ENCODE measurements around the gene SLC35E2B. TPM values are rescaled to one million over a fixed set of nuclear protein-coding genes. Genes with fewer than 3 reads are reported as not detected.
"Not testable (repeated sequence)": the region's sequence is repeated elsewhere in the genome, so short reads cannot be mapped to it uniquely, and the experiment has no call there.

Gene SLC35E2B
- total and polyA plus RNA-seq, 2 of the 13 experiments (the other 11 are each of a cell fraction or from before 2014, with no cell fraction given): 14.1 to 19.7 TPM

DNA sequence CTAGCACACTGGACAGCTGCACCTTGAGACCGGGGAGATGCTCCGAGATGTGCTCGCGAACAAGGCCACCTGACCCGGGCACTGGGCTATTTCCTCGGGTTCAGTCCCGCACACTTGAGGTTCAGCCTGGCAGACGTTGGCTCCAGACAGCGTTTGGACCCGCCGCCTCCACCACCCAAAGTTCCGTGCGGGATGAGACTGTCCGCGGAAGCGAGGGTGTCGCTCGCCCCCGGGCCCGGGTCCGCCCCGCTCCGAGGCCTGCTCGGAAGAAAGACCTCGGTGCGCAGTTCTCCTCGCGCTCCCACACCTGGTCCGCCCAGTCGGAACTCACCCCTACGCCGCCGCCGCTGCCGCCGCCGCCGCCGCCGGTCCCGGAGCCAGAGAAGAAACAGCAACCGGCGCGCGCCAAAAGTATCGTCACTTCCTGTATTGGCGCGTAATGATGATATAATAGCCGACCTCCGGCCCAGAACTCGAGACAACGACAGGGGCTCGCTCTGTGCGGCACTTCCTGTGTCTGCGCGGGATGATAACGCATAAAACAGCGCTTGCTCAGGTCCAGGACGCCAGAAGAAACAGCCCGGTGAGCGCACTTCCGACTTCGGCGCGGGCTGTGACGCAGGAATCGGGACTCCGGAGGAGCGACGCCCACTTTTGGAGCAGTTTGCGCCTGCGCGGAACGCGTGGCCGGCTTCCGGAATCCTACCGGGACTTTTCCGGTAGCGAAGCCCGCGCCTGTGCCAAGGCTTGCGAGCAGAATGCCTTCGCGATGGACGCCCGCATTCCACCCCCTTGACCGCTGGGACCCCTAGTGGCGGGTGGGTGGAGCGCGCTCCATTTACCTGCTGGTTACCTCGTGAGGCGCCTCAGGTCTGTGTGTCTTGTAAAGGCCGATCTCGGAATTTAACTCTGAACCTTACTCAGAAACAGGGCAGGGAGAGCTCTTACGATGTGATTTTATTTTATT, 33.7 kb downstream of the SLC35E2B start, which contains the start of gene CDK11B (continued):
- TF ChIP-seq MXI1 (IDR thresholded peaks at IDR 0.05; ENCODE audit: borderline replicate concordance, low read depth, low read length) (peak; percentile 41; the same call in 1 of the 3 replicates), NONO (CRISPR knock-in tag; conservative IDR thresholded peaks at IDR 0.05) (0 out of 2 replicates have a peak, but pooled peaks have one; percentile 33), HCFC1 (IDR thresholded peaks at IDR 0.05; ENCODE audit: low read depth, low read length) (peak; percentile 68), HNRNPLL (IDR thresholded peaks at IDR 0.05; ENCODE audit: low read depth, low read length, poor library complexity, severe bottlenecking) (peak; percentile 61), ZMYM4 (CRISPR knock-in tag; IDR thresholded peaks at IDR 0.05) (peak; percentile 53; the same call in 1 of the 2 replicates), SIX4 (CRISPR knock-in tag; IDR thresholded peaks at IDR 0.05) (peak; percentile 28; the same call in 1 of the 2 replicates), THAP11 (CRISPR knock-in tag; IDR thresholded peaks at IDR 0.05) (peak; percentile 93), FOXK1 (CRISPR knock-in tag; IDR thresholded peaks at IDR 0.05; ENCODE audit: borderline replicate concordance, low read depth) (peak; percentile 95), FOXK2 (IDR thresholded peaks at IDR 0.05) (peak; percentile 56; the same call in 1 of the 2 replicates), ZFY (CRISPR knock-in tag; IDR thresholded peaks at IDR 0.05) (peak; percentile 31; the same call in 1 of the 2 replicates), ZNF839 (CRISPR knock-in tag; IDR thresholded peaks at IDR 0.05; ENCODE audit: borderline replicate concordance) (0 out of 2 replicates have a peak, but pooled peaks have one; percentile 47), HDAC2 (CRISPR knock-in tag; IDR thresholded peaks at IDR 0.05) (peak; percentile 65), STAG1 (CRISPR knock-in tag; IDR thresholded peaks at IDR 0.05) (0 out of 2 replicates have a peak, but pooled peaks have one; percentile 22)
- TF ChIP-seq NONO (IDR thresholded peaks at IDR 0.05): not testable (repeated sequence)
- TF ChIP-seq, protein P1, sequence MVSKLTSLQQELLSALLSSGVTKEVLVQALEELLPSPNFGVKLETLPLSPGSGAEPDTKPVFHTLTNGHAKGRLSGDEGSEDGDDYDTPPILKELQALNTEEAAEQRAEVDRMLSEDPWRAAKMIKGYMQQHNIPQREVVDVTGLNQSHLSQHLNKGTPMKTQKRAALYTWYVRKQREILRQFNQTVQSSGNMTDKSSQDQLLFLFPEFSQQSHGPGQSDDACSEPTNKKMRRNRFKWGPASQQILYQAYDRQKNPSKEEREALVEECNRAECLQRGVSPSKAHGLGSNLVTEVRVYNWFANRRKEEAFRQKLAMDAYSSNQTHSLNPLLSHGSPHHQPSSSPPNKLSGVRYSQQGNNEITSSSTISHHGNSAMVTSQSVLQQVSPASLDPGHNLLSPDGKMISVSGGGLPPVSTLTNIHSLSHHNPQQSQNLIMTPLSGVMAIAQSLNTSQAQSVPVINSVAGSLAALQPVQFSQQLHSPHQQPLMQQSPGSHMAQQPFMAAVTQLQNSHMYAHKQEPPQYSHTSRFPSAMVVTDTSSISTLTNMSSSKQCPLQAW (CRISPR knock-in tag; IDR thresholded peaks at IDR 0.05): peak; percentile 48; the same call in 1 of the 2 replicates
- TF ChIP-seq, protein P2, sequence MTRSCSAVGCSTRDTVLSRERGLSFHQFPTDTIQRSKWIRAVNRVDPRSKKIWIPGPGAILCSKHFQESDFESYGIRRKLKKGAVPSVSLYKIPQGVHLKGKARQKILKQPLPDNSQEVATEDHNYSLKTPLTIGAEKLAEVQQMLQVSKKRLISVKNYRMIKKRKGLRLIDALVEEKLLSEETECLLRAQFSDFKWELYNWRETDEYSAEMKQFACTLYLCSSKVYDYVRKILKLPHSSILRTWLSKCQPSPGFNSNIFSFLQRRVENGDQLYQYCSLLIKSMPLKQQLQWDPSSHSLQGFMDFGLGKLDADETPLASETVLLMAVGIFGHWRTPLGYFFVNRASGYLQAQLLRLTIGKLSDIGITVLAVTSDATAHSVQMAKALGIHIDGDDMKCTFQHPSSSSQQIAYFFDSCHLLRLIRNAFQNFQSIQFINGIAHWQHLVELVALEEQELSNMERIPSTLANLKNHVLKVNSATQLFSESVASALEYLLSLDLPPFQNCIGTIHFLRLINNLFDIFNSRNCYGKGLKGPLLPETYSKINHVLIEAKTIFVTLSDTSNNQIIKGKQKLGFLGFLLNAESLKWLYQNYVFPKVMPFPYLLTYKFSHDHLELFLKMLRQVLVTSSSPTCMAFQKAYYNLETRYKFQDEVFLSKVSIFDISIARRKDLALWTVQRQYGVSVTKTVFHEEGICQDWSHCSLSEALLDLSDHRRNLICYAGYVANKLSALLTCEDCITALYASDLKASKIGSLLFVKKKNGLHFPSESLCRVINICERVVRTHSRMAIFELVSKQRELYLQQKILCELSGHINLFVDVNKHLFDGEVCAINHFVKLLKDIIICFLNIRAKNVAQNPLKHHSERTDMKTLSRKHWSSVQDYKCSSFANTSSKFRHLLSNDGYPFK (CRISPR knock-in tag; IDR thresholded peaks at IDR 0.05; ENCODE audit: borderline replicate concordance): peak; percentile 78; the same call in 1 of the 2 replicates
- TF ChIP-seq, protein P3, sequence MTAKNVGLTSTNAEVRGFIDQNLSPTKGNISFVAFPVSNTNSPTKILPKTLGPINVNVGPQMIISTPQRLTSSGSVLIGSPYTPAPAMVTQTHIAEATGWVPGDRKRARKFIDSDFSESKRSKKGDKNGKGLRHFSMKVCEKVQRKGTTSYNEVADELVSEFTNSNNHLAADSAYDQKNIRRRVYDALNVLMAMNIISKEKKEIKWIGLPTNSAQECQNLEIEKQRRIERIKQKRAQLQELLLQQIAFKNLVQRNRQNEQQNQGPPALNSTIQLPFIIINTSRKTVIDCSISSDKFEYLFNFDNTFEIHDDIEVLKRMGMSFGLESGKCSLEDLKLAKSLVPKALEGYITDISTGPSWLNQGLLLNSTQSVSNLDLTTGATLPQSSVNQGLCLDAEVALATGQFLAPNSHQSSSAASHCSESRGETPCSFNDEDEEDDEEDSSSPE (CRISPR knock-in tag; IDR thresholded peaks at IDR 0.05): peak; percentile 41
- TF ChIP-seq, protein P4, sequence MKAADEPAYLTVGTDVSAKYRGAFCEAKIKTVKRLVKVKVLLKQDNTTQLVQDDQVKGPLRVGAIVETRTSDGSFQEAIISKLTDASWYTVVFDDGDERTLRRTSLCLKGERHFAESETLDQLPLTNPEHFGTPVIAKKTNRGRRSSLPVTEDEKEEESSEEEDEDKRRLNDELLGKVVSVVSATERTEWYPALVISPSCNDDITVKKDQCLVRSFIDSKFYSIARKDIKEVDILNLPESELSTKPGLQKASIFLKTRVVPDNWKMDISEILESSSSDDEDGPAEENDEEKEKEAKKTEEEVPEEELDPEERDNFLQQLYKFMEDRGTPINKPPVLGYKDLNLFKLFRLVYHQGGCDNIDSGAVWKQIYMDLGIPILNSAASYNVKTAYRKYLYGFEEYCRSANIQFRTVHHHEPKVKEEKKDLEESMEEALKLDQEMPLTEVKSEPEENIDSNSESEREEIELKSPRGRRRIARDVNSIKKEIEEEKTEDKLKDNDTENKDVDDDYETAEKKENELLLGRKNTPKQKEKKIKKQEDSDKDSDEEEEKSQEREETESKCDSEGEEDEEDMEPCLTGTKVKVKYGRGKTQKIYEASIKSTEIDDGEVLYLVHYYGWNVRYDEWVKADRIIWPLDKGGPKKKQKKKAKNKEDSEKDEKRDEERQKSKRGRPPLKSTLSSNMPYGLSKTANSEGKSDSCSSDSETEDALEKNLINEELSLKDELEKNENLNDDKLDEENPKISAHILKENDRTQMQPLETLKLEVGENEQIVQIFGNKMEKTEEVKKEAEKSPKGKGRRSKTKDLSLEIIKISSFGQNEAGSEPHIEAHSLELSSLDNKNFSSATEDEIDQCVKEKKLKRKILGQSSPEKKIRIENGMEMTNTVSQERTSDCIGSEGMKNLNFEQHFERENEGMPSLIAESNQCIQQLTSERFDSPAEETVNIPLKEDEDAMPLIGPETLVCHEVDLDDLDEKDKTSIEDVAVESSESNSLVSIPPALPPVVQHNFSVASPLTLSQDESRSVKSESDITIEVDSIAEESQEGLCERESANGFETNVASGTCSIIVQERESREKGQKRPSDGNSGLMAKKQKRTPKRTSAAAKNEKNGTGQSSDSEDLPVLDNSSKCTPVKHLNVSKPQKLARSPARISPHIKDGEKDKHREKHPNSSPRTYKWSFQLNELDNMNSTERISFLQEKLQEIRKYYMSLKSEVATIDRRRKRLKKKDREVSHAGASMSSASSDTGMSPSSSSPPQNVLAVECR (CRISPR knock-in tag; IDR thresholded peaks at IDR 0.05; ENCODE audit: borderline replicate concordance): peak; percentile 71

Measured in HepG2 (cell line).